Mesenteric fat pad (tissue), 1 donor: ENCODE results near the gene SYT15B. TPM values are rescaled to one million over a fixed set of nuclear protein-coding genes. Genes with fewer than 3 reads are reported as not detected.
"Not testable (repeated sequence)": the region's sequence is repeated elsewhere in the genome, so short reads cannot be mapped to it uniquely, and the experiment has no call there.

Experiments used
- DNase-seq: peaks from one replicate; pipeline ENCODE4 v3.0.0-alpha.2; 2020; ENCODE audit warnings: low spot score
- total RNA-seq: library from RNA; stranded (reverse); fragmentation: NEBNext Ultra II Directional; extraction: Animal tissue kit (Norgen Biotek cat#: 25700); gene quantifications from one replicate; pipeline ENCODE4 v1.2.1, GENCODE V29; 2021
- donor health status: DM: yes; HTN: yes; CAD: no.

SYT15B gene
- total RNA-seq, 1 donor from 2014 or later = 1.2 TPM

- not testable (repeated sequence) for DNase-seq
These were observed 32.5 kb downstream of the SYT15B start for GRCh38 chr10:47730911-47731310.

- DNase-seq = not testable (repeated sequence)
These were observed 37.7 kb downstream of the SYT15B start for GRCh38 chr10:47725740-47726139.

GRCh38 chr10:47725047-47725446, 38.3 kb downstream of the SYT15B start:
- DNase-seq = not testable (repeated sequence)

GRCh38 chr10:47724119-47724518, 39.3 kb downstream of the SYT15B start:
- not testable (repeated sequence) for DNase-seq

- DNase-seq = not testable (repeated sequence)
These were observed 40.0 kb downstream of the SYT15B start for GRCh38 chr10:47723362-47723761.

- DNase-seq = not testable (repeated sequence)
These were observed 46.2 kb downstream of the SYT15B start for GRCh38 chr10:47717011-47717769.

Other genes with a start within 250 kb of the SYT15B start
- 4.7 TPM for gene AGAP9, start 240.0 kb downstream of the SYT15B start, total RNA-seq
- gene NPY4R2, start 155.1 kb upstream of the SYT15B start, total RNA-seq = 0.29 TPM
- not detected for gene FAM25C, start 236.2 kb upstream of the SYT15B start, total RNA-seq